ENCODE measurements around the gene SUN3.
"Not testable (repeated sequence)": the region's sequence is repeated elsewhere in the genome, so short reads cannot be mapped to it uniquely, and the experiment has no call there.

The SUN3 gene

GRCh38 chr7:47946581-47947354 is 82.1 kb downstream of the SUN3 start:
- no peak for DNase-seq (ENCODE audit: low read depth)
- no peak for TF ChIP-seq CTCF (IDR thresholded peaks at IDR 0.05; ENCODE audit: control insufficient read depth, insufficient read depth, low read depth, low read length, missing control alignments)
- no peak overlapping the region for H3K4me3 ChIP-seq (ENCODE audit: control insufficient read depth, low read depth, low read length)

- no peak for DNase-seq (ENCODE audit: low read depth)
Measured at GRCh38 chr7:47945261-47946015, 83.5 kb downstream of the SUN3 start.

GRCh38 chr7:47944536-47945260 is 84.2 kb downstream of the SUN3 start:
- TF ChIP-seq CTCF (IDR thresholded peaks at IDR 0.05; ENCODE audit: control insufficient read depth, insufficient read depth, low read depth, low read length, missing control alignments) = no peak
- DNase-seq (ENCODE audit: low read depth) = no peak
- no peak overlapping the region for H3K4me3 ChIP-seq (ENCODE audit: control insufficient read depth, low read depth, low read length)

More at GRCh38 chr7:47945261-47946015, 83.5 kb downstream of the SUN3 start:
- H3K4me3 ChIP-seq (ENCODE audit: control insufficient read depth, low read depth, low read length) = no peak overlapping the region
- peak; percentile 69 for TF ChIP-seq CTCF (IDR thresholded peaks at IDR 0.05; ENCODE audit: control insufficient read depth, insufficient read depth, low read depth, low read length, missing control alignments)

GRCh38 chr7:47943676-47944474 is 85.0 kb downstream of the SUN3 start:
- H3K4me3 ChIP-seq (ENCODE audit: control insufficient read depth, low read depth, low read length) = no peak overlapping the region
- no peak for TF ChIP-seq CTCF (IDR thresholded peaks at IDR 0.05; ENCODE audit: control insufficient read depth, insufficient read depth, low read depth, low read length, missing control alignments)
- DNase-seq (ENCODE audit: low read depth) = no peak

GRCh38 chr7:47942651-47943050 is 86.3 kb downstream of the SUN3 start:
- not testable (repeated sequence) for H3K4me3 ChIP-seq (ENCODE audit: control insufficient read depth, low read depth, low read length); DNase-seq (ENCODE audit: low read depth)

- TF ChIP-seq CTCF (IDR thresholded peaks at IDR 0.05; ENCODE audit: control insufficient read depth, insufficient read depth, low read depth, low read length, missing control alignments) = no peak
Measured at GRCh38 chr7:47942132-47942531, 86.8 kb downstream of the SUN3 start.

More at GRCh38 chr7:47942132-47942531, 86.8 kb downstream of the SUN3 start:
- no peak for DNase-seq (ENCODE audit: low read depth)
- no peak overlapping the region for H3K4me3 ChIP-seq (ENCODE audit: control insufficient read depth, low read depth, low read length)

Data from AG09309 (cell line).